GM21367 (cell line): ENCODE measurements around the gene INAFM2.
A peak's percentile ranks its signal among the peaks of the same experiment; 100 is the strongest.

ENCODE experiments used
- ATAC-seq: cut with Tn5 transposase; IDR thresholded peaks from one replicate; pipeline ENCODE4 v1.9.1; 2021; ENCODE audit not compliant: unreplicated experiment

INAFM2 gene

GRCh38 chr15:40358471-40359353, 35.2 kb downstream of the INAFM2 start:
- ATAC-seq: no peak

- ATAC-seq: no peak
Measured at GRCh38 chr15:40360015-40360414, 36.5 kb downstream of the INAFM2 start.

- no peak for ATAC-seq
Measured at GRCh38 chr15:40361640-40362039, 38.1 kb downstream of the INAFM2 start.

DNA sequence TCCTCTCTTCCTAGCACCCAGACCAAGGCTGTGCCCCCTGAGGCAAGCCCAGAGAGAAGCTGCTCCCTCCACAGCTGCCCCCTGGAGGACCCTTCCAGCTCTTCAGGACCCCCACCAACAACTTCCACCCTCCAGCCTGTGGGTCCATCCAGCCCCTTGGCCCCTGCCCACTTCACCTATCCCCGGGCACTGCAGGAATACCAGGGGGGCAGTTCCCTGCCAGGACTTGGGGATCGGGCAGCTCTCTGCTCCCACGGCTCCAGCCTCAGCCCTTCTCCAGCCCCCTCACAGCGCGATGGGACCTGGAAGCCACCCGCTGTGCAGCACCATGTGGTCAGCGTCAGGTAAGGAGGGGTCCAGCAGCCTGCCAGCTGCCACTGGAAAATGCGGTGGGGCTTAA, 40.1 kb downstream of the INAFM2 start:
- no peak for ATAC-seq

GRCh38 chr15:40364251-40364650, 40.8 kb downstream of the INAFM2 start:
- no peak for ATAC-seq

- ATAC-seq: no peak
Measured at GRCh38 chr15:40365016-40365415, 41.5 kb downstream of the INAFM2 start.

DNA sequence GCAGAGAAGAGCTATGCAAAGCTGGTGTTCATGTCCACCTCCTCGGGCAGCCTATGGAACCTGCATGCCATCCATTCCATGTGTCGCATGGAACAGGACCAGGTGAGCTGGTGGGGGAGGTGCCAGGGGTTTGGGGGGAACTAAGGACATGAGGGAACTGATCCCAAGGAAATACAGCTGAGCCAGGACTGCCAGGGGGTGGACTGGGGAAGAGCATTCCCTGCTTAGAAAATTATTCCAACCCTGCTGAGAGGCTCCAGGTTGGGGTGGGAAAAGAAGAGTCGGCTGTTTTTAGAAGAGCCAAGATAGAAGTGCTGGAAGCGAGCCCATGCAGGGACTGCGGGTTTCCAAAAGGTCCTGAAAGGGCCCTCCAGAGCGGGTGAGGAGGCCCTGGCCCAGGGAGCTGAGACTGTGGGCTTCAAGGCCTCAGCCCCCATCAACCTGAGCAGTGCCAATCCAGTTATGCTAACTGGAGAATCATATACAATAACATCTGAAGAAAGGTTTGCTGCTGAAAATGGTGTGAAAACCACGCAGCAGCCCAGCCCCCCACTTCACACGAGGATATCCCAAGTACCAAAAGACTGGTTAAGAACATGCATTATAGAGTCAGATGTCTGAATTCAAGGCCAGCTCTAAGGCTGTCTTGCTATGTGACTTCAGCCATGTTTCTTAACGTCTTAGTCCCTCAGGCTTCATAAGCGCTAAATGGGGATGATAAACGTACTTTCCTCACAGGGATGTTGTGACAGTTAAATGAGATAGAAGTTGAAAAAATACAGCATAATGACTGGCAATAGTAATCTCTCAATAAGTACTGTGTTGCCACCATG, 42.3 kb downstream of the INAFM2 start:
- no peak for ATAC-seq

DNA sequence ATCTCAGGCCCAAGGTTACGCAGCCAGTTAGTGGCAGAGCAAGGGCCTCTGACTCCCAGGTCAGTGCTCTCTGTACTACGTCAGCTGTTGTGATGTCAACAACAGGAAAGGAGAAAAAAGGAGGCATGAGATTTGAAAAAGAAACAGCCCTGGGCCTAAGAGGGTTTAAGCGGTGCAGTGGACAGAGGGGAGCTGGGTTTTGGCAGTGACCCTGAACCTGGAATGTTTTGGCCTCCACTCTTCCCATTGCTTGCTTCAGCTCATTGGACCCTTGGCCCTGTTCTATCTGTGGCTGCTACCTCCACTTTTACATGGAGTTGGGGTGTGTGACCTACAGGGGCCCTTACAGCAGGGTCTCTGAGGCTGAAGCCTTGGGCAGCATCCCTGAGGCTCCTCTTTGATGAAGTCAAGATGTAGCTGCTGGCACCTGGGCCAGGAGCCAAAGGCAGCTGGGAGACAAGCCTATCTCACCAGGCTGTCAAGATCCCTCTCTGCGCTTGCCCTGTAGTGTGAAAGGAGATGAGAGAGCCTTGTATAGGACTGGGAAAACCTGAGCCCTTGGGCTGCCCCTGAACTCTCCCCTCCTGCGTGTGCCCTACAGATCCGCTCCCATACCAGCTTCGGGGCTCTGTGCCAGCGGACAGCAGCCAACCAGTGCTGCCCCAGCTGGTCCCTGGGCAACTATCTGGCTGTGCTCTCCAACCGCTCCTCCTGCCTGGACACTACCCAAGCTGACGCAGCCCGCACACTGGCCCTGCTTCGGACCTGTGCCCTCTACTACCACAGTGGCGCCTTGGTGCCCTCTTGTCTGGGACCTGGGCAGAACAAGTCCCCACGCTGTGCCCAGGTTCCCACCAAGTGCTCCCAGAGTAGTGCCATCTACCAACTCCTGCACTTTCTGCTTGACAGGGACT, 43.2 kb downstream of the INAFM2 start:
- no peak for ATAC-seq

GRCh38 chr15:40367371-40367685, 43.8 kb downstream of the INAFM2 start:
- ATAC-seq: no peak

DNA sequence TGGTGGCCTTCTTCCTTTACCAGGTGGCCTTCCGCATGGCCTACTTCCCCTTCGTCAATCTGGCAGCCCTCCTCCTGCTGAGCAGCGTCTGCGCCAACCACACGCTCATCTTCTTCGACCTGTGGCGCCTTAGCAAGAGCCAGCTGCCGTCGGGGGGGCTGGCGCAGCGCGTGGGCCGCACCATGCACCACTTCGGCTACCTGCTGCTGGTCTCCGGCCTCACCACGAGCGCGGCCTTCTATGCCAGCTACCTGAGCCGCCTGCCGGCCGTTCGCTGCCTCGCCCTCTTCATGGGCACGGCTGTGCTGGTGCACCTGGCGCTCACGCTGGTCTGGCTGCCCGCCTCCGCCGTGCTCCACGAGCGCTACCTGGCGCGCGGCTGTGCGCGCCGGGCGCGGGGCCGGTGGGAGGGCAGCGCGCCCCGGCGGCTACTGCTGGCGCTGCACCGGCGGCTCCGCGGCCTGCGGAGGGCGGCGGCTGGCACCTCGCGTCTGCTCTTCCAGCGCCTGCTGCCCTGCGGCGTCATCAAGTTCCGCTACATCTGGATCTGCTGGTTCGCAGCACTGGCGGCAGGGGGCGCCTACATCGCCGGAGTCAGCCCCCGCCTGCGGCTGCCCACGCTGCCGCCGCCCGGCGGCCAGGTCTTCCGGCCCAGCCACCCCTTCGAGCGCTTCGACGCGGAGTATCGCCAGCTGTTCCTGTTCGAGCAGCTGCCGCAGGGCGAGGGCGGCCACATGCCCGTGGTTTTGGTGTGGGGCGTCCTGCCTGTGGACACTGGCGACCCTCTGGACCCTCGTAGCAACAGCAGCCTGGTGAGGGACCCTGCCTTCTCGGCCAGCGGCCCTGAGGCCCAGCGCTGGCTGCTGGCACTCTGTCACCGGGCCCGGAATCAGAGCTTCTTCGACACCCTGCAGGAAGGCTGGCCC, 44.5 kb downstream of the INAFM2 start:
- ATAC-seq: peak; percentile 57

DNA sequence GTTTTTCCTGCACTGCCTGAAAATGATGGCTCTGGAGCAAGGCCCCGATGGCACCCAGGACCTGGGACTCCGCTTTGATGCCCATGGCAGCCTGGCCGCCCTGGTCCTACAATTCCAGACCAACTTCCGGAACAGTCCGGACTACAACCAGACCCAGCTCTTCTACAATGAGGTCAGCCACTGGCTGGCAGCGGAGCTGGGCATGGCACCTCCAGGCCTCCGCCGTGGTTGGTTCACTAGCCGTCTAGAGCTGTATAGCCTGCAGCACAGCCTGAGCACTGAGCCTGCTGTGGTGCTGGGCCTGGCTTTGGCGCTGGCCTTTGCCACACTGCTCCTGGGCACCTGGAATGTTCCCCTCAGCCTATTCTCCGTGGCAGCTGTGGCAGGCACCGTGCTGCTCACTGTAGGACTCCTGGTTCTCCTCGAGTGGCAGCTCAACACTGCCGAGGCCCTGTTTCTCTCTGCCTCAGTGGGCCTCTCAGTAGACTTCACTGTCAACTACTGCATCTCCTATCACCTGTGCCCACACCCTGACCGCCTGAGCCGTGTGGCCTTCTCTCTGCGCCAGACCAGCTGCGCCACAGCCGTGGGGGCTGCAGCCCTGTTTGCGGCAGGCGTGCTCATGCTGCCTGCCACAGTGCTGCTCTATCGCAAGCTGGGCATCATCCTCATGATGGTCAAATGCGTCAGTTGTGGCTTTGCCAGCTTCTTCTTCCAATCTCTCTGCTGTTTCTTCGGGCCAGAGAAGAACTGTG, 45.4 kb downstream of the INAFM2 start:
- ATAC-seq: no peak

GRCh38 chr15:40369474-40369869, 46.0 kb downstream of the INAFM2 start:
- ATAC-seq: no peak

- ATAC-seq: no peak
Measured at GRCh38 chr15:40369971-40370370, 46.5 kb downstream of the INAFM2 start.

DNA sequence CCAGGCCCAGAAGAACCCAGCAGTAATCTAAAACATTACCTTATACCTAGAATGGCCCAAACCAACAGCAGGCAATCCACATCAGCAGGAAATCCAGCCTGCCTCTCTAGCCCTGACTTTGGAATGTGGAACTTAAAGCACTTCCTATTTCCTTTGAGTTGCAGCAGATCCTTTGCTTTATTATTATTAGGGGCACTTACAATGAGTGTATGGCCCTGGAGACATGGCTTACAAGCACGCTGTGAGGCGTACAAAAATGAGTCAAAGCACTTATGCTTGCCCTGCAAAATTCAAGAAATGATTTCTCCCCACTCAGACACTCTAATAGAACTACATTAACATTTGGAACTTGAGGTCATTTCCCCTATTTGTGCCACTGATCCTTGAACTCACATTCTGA, 49.5 kb downstream of the INAFM2 start:
- ATAC-seq: no peak
